HEK293 (cell line): ENCODE measurements around the gene DOCK4.
A peak's percentile ranks its signal among the peaks of the same experiment; 100 is the strongest.

Source experiments
- CTCF ChIA-PET: fragments of 350-600 bp; formaldehyde crosslinking; extraction: SDS; loops from one replicate; lab custom pipeline; 2021; ENCODE audit warnings: antibody characterized with exemption; lab: Yijun Ruan, JAX
- POLR2A ChIA-PET: fragments of 300-600 bp; formaldehyde crosslinking; extraction: SDS; loops from one replicate; lab custom pipeline; 2020; ENCODE audit warnings: antibody characterized with exemption, inconsistent platforms; lab: Yijun Ruan, JAX
- H3K27ac ChIP-seq: fragments of 200-500 bp; sonication (Bioruptor generic); 2 replicates; pipeline ENCODE4 v1.5.1; 2014; ENCODE audit warnings: low read depth, low read length, control low read depth, inconsistent platforms; ENCODE audit errors: extremely low read depth
- H3K36me3 ChIP-seq, 2 experiments: fragments of 200-500 bp in 1 of 2; sonication (Bioruptor generic) in 1 of 2; 1 replicate in 1 of 2; 2 replicates in 1 of 2; pipeline ENCODE4 v1.5.1; 2014 to 2017; ENCODE audit warnings: inconsistent platforms in 2 of 2, low read length in 2 of 2; ENCODE audit not compliant: control insufficient read depth in 2 of 2, insufficient read depth in 1 of 2
- H3K4me1 ChIP-seq: fragments of 200-500 bp; sonication (Bioruptor generic); 2 replicates; pipeline ENCODE4 v1.5.1; 2014; ENCODE audit warnings: mild to moderate bottlenecking, low read length, inconsistent platforms; ENCODE audit not compliant: control insufficient read depth, insufficient read depth
- H3K4me3 ChIP-seq: 2 replicates; pipeline ENCODE4 v1.5.1; 2011; ENCODE audit warnings: low read depth, mild to moderate bottlenecking, control low read depth, low read length, moderate library complexity
- H3K9me3 ChIP-seq: fragments of 200-500 bp; sonication (Bioruptor generic); 2 replicates; pipeline ENCODE4 v1.5.1; 2014; ENCODE audit warnings: low read depth, low read length, inconsistent platforms; ENCODE audit not compliant: control insufficient read depth, insufficient read depth
- PRDM10 ChIP-seq: fragments of 450-650 bp; formaldehyde crosslinking; IDR thresholded peaks from 2 replicates; pipeline ENCODE4 v1.5.1; 2016; ENCODE audit warnings: missing biosample characterization, missing genetic modification characterization
- TSHZ1 ChIP-seq: fragments of 450-650 bp; formaldehyde crosslinking; IDR thresholded peaks from 2 replicates; pipeline ENCODE4 v1.5.1; 2016; ENCODE audit warnings: missing biosample characterization, missing genetic modification characterization, borderline replicate concordance
- ZBTB11 ChIP-seq: fragments of 450-650 bp; formaldehyde crosslinking; conservative IDR thresholded peaks from 2 replicates; pipeline ENCODE4 v1.5.1; 2016; ENCODE audit warnings: low read depth, missing biosample characterization, missing genetic modification characterization
- ZBTB17 ChIP-seq: fragments of 450-650 bp; formaldehyde crosslinking; IDR thresholded peaks from 2 replicates; pipeline ENCODE4 v1.5.1; 2016; ENCODE audit warnings: missing biosample characterization, missing genetic modification characterization
- ZBTB6 ChIP-seq: fragments of 450-650 bp; formaldehyde crosslinking; IDR thresholded peaks from 2 replicates; pipeline ENCODE4 v1.5.1; 2017; ENCODE audit warnings: missing biosample characterization, missing genetic modification characterization
- ZNF112 ChIP-seq: fragments of 450-650 bp; formaldehyde crosslinking; IDR thresholded peaks from 2 replicates; pipeline ENCODE4 v1.5.0; 2017; ENCODE audit warnings: missing biosample characterization, missing genetic modification characterization
- ZNF155 ChIP-seq: fragments of 450-650 bp; formaldehyde crosslinking; IDR thresholded peaks from 2 replicates; pipeline ENCODE4 v1.5.1; 2016; ENCODE audit warnings: missing biosample characterization, missing genetic modification characterization
- ZNF433 ChIP-seq: fragments of 450-650 bp; formaldehyde crosslinking; IDR thresholded peaks from 2 replicates; pipeline ENCODE4 v1.5.1; 2016; ENCODE audit warnings: missing biosample characterization, missing genetic modification characterization, low read depth
- ZNF449 ChIP-seq: fragments of 450-650 bp; formaldehyde crosslinking; IDR thresholded peaks from 2 replicates; pipeline ENCODE4 v1.5.1; 2017; ENCODE audit warnings: missing biosample characterization, mild to moderate bottlenecking, missing genetic modification characterization, moderate library complexity
- ZNF548 ChIP-seq: fragments of 450-650 bp; formaldehyde crosslinking; IDR thresholded peaks from 2 replicates; pipeline ENCODE4 v1.5.1; 2016; ENCODE audit warnings: missing biosample characterization, missing genetic modification characterization
- ZNF639 ChIP-seq: fragments of 450-650 bp; formaldehyde crosslinking; IDR thresholded peaks from 2 replicates; pipeline ENCODE4 v1.5.1; 2016; ENCODE audit warnings: missing biosample characterization, missing genetic modification characterization
- ZNF658 ChIP-seq: fragments of 450-650 bp; formaldehyde crosslinking; IDR thresholded peaks from 2 replicates; pipeline ENCODE4; 2016; ENCODE audit warnings: missing biosample characterization, missing genetic modification characterization
- ZNF660 ChIP-seq: fragments of 450-650 bp; IDR thresholded peaks from 2 replicates; pipeline ENCODE4 v1.5.1; 2018; ENCODE audit warnings: missing biosample characterization, mild to moderate bottlenecking, missing genetic modification characterization
- ZSCAN23 ChIP-seq: fragments of 450-650 bp; formaldehyde crosslinking; IDR thresholded peaks from 2 replicates; pipeline ENCODE4 v1.5.1; 2016; ENCODE audit warnings: missing biosample characterization, missing genetic modification characterization

DOCK4 gene

GRCh38 chr7:112255388-112255720 lies 49.2 kb upstream of the DOCK4 start:
- Histone ChIP-seq H3K4me1 (peaks cover 5% of the 10 kb centered on the region), H3K36me3 (no peaks in the 10 kb centered on the region), H3K27ac (no peak overlapping the region), H3K4me3 (no peak overlapping the region), H3K9me3 (no peaks in the 10 kb centered on the region)
- CTCF ChIA-PET, result no interaction called here
- TF ChIP-seq ZBTB17 (tag by site-specific recombination), result 0 out of 2 replicates have a peak, but pooled peaks have one; percentile 28
- TF ChIP-seq ZBTB11 (tag by site-specific recombination), result no peak
- POLR2A ChIA-PET, result no interaction called here

GRCh38 chr7:112254709-112255387 lies 48.6 kb upstream of the DOCK4 start:
- H3K27ac ChIP-seq, result no peak overlapping the region
- H3K36me3 ChIP-seq, result no peaks in the 10 kb centered on the region
- POLR2A ChIA-PET, result no interaction called here
- CTCF ChIA-PET, result interaction anchor here (0.6 to 0.7 kb wide), 2 partner anchors 11 to 40 kb away, joined by 3 to 4 read pairs; no protein-coding TSS in a partner anchor
- H3K4me1 ChIP-seq, result peaks cover 5% of the 10 kb centered on the region
- no peak overlapping the region for H3K4me3 ChIP-seq
- H3K9me3 ChIP-seq, result no peaks in the 10 kb centered on the region
- TF ChIP-seq ZBTB6 (tag by site-specific recombination) (peak; percentile 66), ZNF658 (tag by site-specific recombination) (no peak), ZNF433 (tag by site-specific recombination) (no peak), ZNF660 (tag by site-specific recombination) (no peak), ZNF449 (no peak), ZBTB11 (tag by site-specific recombination) (no peak), ZNF112 (tag by site-specific recombination) (no peak), TSHZ1 (tag by site-specific recombination) (no peak), ZNF639 (tag by site-specific recombination) (no peak), PRDM10 (tag by site-specific recombination) (peak; percentile 75), ZNF548 (tag by site-specific recombination) (no peak), ZSCAN23 (tag by site-specific recombination) (no peak), ZNF155 (no peak)
